Liver (tissue), 3 donors: ENCODE results near the gene BLOC1S5.

Experiments used
- CTCF ChIP-seq: fragments of 150-350 bp; IDR thresholded peaks from 2 replicates; pipeline ENCODE4 v1.5.1; 2017; ENCODE audit warnings: improper control_type of control experiment, low read depth, low read length; ENCODE audit not compliant: missing input control
- FOXA1 ChIP-seq: IDR thresholded peaks from 2 replicates; pipeline ENCODE4 v1.6.1; 2016; ENCODE audit warnings: antibody characterized with exemption
- JUND ChIP-seq, 2 donors: IDR thresholded peaks; 2 replicates each; pipeline ENCODE4 v1.6.1; 2016; ENCODE audit warnings: antibody characterized with exemption in 2 of 2
- RAD21 ChIP-seq, 2 donors: IDR thresholded peaks; 2 replicates each; pipeline ENCODE4 v1.6.1; 2016; ENCODE audit warnings: antibody characterized with exemption in 2 of 2, mild to moderate bottlenecking in 2 of 2
- SP1 ChIP-seq: IDR thresholded peaks from 2 replicates; pipeline ENCODE4 v1.6.1; 2018; ENCODE audit warnings: antibody characterized with exemption, mild to moderate bottlenecking
- TAF1 ChIP-seq: conservative IDR thresholded peaks from 2 replicates; pipeline ENCODE4 v1.6.1; 2016; ENCODE audit warnings: antibody characterized with exemption, mild to moderate bottlenecking
- YY1 ChIP-seq: IDR thresholded peaks from 2 replicates; pipeline ENCODE4 v1.6.1; 2016; ENCODE audit warnings: antibody characterized with exemption, mild to moderate bottlenecking
- TF ChIP-seq, protein P1 (sequence below): IDR thresholded peaks from 2 replicates; pipeline ENCODE4 v1.6.1; 2016; ENCODE audit warnings: antibody characterized with exemption
- donor health status: healthy.
- donor health status: healthy.

GRCh38 chr6:8080362-8081151 is 16.4 kb upstream of the BLOC1S5 start:
- TF ChIP-seq CTCF (no peak), SP1 (no peak), YY1 (peak; percentile 16), JUND (IDR thresholded peaks at IDR 0.05) (peak; percentile 47 to 79), FOXA1 (no peak), TAF1 (no peak), RAD21 (IDR thresholded peaks at IDR 0.05) (no peak)
- TF ChIP-seq, protein P1, sequence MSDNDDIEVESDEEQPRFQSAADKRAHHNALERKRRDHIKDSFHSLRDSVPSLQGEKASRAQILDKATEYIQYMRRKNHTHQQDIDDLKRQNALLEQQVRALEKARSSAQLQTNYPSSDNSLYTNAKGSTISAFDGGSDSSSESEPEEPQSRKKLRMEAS: no peak
